Measurements from ENCODE around the gene PIP. TPM values are rescaled to one million over a fixed set of nuclear protein-coding genes. Genes with fewer than 3 reads are reported as not detected.
"Not testable (repeated sequence)": the region's sequence is repeated elsewhere in the genome, so short reads cannot be mapped to it uniquely, and the experiment has no call there.

The PIP gene
- total RNA-seq = not detected

DNA sequence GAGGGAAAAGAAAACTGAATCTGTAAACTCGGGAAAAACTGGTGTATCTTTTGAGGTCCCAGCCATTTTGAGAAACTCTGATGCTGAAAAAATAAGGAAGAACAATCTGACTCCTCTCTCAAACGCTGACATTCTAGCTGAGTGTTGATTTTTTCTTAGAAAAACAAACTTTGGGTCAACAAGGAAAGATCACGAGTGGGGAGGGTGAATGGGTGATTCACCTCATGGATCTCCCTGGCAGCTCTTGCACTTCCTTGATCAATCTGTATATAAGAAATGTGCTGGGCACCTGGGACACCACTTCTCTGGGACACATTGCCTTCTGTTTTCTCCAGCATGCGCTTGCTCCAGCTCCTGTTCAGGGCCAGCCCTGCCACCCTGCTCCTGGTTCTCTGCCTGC, at the start of gene PIP:
Gene PIP (plus strand): TSS at position 297 of the 400 bp plus-strand sequence. CDS start 40 bp downstream, at position 337.
- Mint-ChIP-seq H3K4me3 (no peak within 1 kb of the TSS), H3K36me3 (ENCODE audit: low read depth) (no peaks in the 10 kb centered on the region), H3K27me3 (ENCODE audit: low read depth) (peaks cover 10% of the 10 kb centered on the region), H3K27ac (no peak within 1 kb of the TSS), H3K4me1 (ENCODE audit: low read depth) (no peaks in the 10 kb centered on the region), H3K9me3 (no peaks in the 10 kb centered on the region)
- intact Hi-C loops (cut with micrococcal nuclease) = no loop called here
- no peak for DNase-seq
- CTCF ChIA-PET = interaction anchor here (1.2 kb wide), 1 partner anchor 84 kb away, joined by 4 read pairs; no protein-coding TSS in a partner anchor

GRCh38 chr7:143085109-143085508, 46.8 kb upstream of the PIP start:
- Mint-ChIP-seq H3K27me3 (ENCODE audit: low read depth) (peaks cover 10% of the 10 kb centered on the region), H3K4me3 (no peak overlapping the region), H3K4me1 (ENCODE audit: low read depth) (no peaks in the 10 kb centered on the region), H3K36me3 (ENCODE audit: low read depth) (no peaks in the 10 kb centered on the region), H3K9me3 (peaks cover 7% of the 10 kb centered on the region), H3K27ac (no peak overlapping the region)
- CTCF ChIA-PET = no interaction called here
- DNase-seq = no peak
- intact Hi-C loops (cut with micrococcal nuclease) = no loop called here

GRCh38 chr7:143085610-143086009, 46.3 kb upstream of the PIP start:
- H3K27ac Mint-ChIP-seq; DNase-seq; H3K27me3 Mint-ChIP-seq (ENCODE audit: low read depth); H3K36me3 Mint-ChIP-seq (ENCODE audit: low read depth); intact Hi-C loops (cut with micrococcal nuclease); H3K4me1 Mint-ChIP-seq (ENCODE audit: low read depth); CTCF ChIA-PET; H3K9me3 Mint-ChIP-seq; H3K4me3 Mint-ChIP-seq: not testable (repeated sequence)

DNA sequence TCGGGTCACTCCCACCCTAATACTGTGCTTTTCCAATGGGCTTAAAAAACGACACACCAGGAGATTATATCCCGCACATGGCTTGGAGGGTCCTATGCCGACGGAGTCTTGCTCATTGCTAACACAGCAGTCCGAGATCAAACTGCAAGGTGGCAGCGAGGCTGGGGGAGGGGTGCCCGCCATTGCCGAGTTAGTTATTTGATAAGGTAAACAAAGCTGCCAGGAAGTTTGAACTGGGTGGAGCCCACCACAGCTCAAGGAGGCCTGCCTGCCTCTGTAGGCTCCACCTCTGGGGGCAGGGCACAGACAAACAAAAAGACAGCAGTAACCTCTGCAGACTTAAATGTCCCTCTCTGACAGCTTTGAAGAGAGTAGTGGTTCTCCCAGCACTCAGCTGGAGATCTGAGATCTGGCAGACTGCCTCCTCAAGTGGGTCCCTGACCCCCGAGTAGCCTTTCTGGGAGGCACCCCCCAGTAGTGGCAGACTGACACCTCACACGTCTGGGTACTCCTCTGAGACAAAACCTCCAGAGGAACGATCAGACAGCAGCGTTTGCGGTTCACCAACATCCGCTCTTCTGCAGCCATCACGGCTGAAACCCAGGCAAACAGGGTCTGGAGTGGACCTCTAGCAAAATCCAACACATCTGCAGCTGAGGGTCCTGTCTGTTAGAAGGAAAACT, 43.2 kb upstream of the PIP start:
- intact Hi-C loops (cut with micrococcal nuclease) = not testable (repeated sequence)
- CTCF ChIA-PET = interaction anchor here (0.6 kb wide), 1 partner anchor 24 kb away, joined by 3 read pairs; no protein-coding TSS in a partner anchor
- H3K27me3 Mint-ChIP-seq (ENCODE audit: low read depth) = peaks cover 12% of the 10 kb centered on the region

GRCh38 chr7:143096146-143096545, 35.7 kb upstream of the PIP start:
- intact Hi-C loops (cut with micrococcal nuclease) = no loop called here
- no peak for DNase-seq
- Mint-ChIP-seq H3K27me3 (ENCODE audit: low read depth) (peaks cover under 1% of the 10 kb centered on the region), H3K9me3 (peaks cover 18% of the 10 kb centered on the region), H3K4me1 (ENCODE audit: low read depth) (no peaks in the 10 kb centered on the region), H3K27ac (no peak overlapping the region), H3K36me3 (ENCODE audit: low read depth) (peaks cover 2% of the 10 kb centered on the region), H3K4me3 (no peak overlapping the region)
- CTCF ChIA-PET = no interaction called here

More for the DNA sequence above, 43.2 kb upstream of the PIP start:
- DNase-seq; H3K4me1 Mint-ChIP-seq (ENCODE audit: low read depth); H3K9me3 Mint-ChIP-seq; H3K36me3 Mint-ChIP-seq (ENCODE audit: low read depth); H3K4me3 Mint-ChIP-seq; H3K27ac Mint-ChIP-seq: not testable (repeated sequence)

DNA sequence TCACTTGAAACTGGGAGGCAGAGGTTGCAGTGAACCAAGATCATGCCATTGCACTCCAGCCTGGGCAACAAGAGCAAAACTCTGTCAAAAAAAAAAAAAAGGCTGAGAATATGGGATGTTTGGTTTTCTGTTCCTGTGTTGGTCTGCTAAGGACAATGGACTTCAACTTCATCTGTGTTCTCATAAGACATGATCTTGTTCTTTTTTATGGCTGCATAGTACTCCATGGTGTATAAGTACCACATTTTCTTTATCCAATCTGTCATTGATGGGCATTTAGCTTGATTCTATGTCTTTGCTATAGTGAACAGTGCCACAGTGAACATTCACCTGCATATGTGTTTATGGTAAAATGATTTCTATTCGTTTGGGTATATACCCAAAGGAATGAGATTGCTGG, 32.3 kb upstream of the PIP start:
- H3K27ac Mint-ChIP-seq; H3K36me3 Mint-ChIP-seq (ENCODE audit: low read depth); H3K27me3 Mint-ChIP-seq (ENCODE audit: low read depth); DNase-seq; intact Hi-C loops (cut with micrococcal nuclease); H3K4me1 Mint-ChIP-seq (ENCODE audit: low read depth); CTCF ChIA-PET; H3K4me3 Mint-ChIP-seq: not testable (repeated sequence)
- peaks cover 18% of the 10 kb centered on the region for H3K9me3 Mint-ChIP-seq

DNA sequence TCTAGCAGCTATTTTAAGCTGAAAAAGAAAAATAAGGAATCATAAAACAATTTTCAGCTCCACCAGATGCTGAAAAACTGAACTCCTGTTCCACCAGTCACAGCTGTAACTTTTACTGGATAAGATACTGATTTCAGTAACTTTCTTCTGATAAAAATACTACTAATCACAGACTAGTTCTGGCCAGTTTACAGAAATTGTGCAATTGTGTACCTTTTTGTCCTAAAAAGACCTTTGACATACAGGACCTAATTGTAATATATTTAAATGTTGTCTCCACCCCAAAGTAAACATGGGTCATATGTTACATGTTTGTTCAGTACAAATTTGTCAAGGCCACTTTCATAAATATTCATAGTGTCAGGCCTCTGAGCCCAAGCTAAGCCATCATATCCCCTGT, 27.1 kb upstream of the PIP start:
- Mint-ChIP-seq H3K4me1 (ENCODE audit: low read depth) (no peaks in the 10 kb centered on the region), H3K36me3 (ENCODE audit: low read depth) (no peaks in the 10 kb centered on the region), H3K4me3 (no peak overlapping the region), H3K27ac (no peak overlapping the region), H3K27me3 (ENCODE audit: low read depth) (no peaks in the 10 kb centered on the region), H3K9me3 (peaks cover 4% of the 10 kb centered on the region)
- no peak for DNase-seq
- CTCF ChIA-PET = no interaction called here
- intact Hi-C loops (cut with micrococcal nuclease) = no loop called here

- H3K9me3 Mint-ChIP-seq; intact Hi-C loops (cut with micrococcal nuclease); H3K4me1 Mint-ChIP-seq (ENCODE audit: low read depth); CTCF ChIA-PET; H3K27me3 Mint-ChIP-seq (ENCODE audit: low read depth); H3K4me3 Mint-ChIP-seq; H3K36me3 Mint-ChIP-seq (ENCODE audit: low read depth); H3K27ac Mint-ChIP-seq; DNase-seq: not testable (repeated sequence)
Observed at GRCh38 chr7:143108019-143108418, 23.9 kb upstream of the PIP start.

GRCh38 chr7:143117395-143117794, 14.5 kb upstream of the PIP start:
- no peaks in the 10 kb centered on the region for H3K4me1 Mint-ChIP-seq (ENCODE audit: low read depth)
- CTCF ChIA-PET = interaction anchor here (0.6 to 1.3 kb wide), 2 partner anchors 98 to 106 kb away, joined by 3 read pairs; no protein-coding TSS in a partner anchor

GRCh38 chr7:143120691-143121405, 11.0 kb upstream of the PIP start:
- Mint-ChIP-seq H3K27ac (no peak overlapping the region), H3K9me3 (peaks cover 15% of the 10 kb centered on the region), H3K36me3 (ENCODE audit: low read depth) (peaks cover 1% of the 10 kb centered on the region), H3K4me1 (ENCODE audit: low read depth) (no peaks in the 10 kb centered on the region), H3K27me3 (ENCODE audit: low read depth) (no peaks in the 10 kb centered on the region), H3K4me3 (no peak overlapping the region)
- intact Hi-C loops (cut with micrococcal nuclease) = no loop called here
- DNase-seq = no peak
- CTCF ChIA-PET = no interaction called here

More at GRCh38 chr7:143117395-143117794, 14.5 kb upstream of the PIP start:
- intact Hi-C loops (cut with micrococcal nuclease) = no loop called here
- Mint-ChIP-seq H3K4me3 (no peak overlapping the region), H3K36me3 (ENCODE audit: low read depth) (peaks cover 2% of the 10 kb centered on the region), H3K9me3 (peaks cover 11% of the 10 kb centered on the region), H3K27ac (no peak overlapping the region), H3K27me3 (ENCODE audit: low read depth) (peaks cover 5% of the 10 kb centered on the region)
- no peak for DNase-seq

- peaks cover 17% of the 10 kb centered on the region for H3K9me3 Mint-ChIP-seq
- H3K4me1 Mint-ChIP-seq (ENCODE audit: low read depth); H3K27ac Mint-ChIP-seq; CTCF ChIA-PET; intact Hi-C loops (cut with micrococcal nuclease); H3K4me3 Mint-ChIP-seq; H3K36me3 Mint-ChIP-seq (ENCODE audit: low read depth); DNase-seq; H3K27me3 Mint-ChIP-seq (ENCODE audit: low read depth): not testable (repeated sequence)
Observed at GRCh38 chr7:143123326-143123725, 8.6 kb upstream of the PIP start.

GRCh38 chr7:143126146-143126545, 5.7 kb upstream of the PIP start:
- Mint-ChIP-seq H3K36me3 (ENCODE audit: low read depth) (peaks cover 1% of the 10 kb centered on the region), H3K4me1 (ENCODE audit: low read depth) (no peaks in the 10 kb centered on the region), H3K27me3 (ENCODE audit: low read depth) (peaks cover 11% of the 10 kb centered on the region), H3K4me3 (no peak overlapping the region), H3K27ac (no peak overlapping the region), H3K9me3 (peaks cover 14% of the 10 kb centered on the region)
- no peak for DNase-seq
- intact Hi-C loops (cut with micrococcal nuclease) = no loop called here
- CTCF ChIA-PET = interaction anchor here (1.0 kb wide), 1 partner anchor 89 kb away, joined by 3 read pairs; no protein-coding TSS in a partner anchor

- peaks cover 6% of the 10 kb centered on the region for H3K9me3 Mint-ChIP-seq
- CTCF ChIA-PET = no interaction called here
- no peak for DNase-seq
- H3K4me1 Mint-ChIP-seq (ENCODE audit: low read depth) = no peaks in the 10 kb centered on the region
- H3K27ac Mint-ChIP-seq = no peak overlapping the region
- peaks cover 1% of the 10 kb centered on the region for H3K36me3 Mint-ChIP-seq (ENCODE audit: low read depth)
- H3K4me3 Mint-ChIP-seq = no peak overlapping the region
- intact Hi-C loops (cut with micrococcal nuclease) = no loop called here
- H3K27me3 Mint-ChIP-seq (ENCODE audit: low read depth) = peaks cover 13% of the 10 kb centered on the region
Observed at GRCh38 chr7:143129051-143129450, 2.8 kb upstream of the PIP start.
